H1 (cell line): ENCODE measurements around the gene HSPA1B.
A peak's percentile ranks its signal among the peaks of the same experiment; 100 is the strongest.

ENCODE experiments used
- CTCF ChIP-seq, 3 experiments: IDR thresholded peaks; 1 replicate in 2 of 3; 2 replicates in 1 of 3; pipeline versions ENCODE4 v1.5.1 to v1.6.1; 2011; ENCODE audit warnings: low read length in 3 of 3, mild to moderate bottlenecking in 3 of 3, inconsistent platforms in 2 of 3, low read depth in 1 of 3, moderate library complexity in 1 of 3; ENCODE audit not compliant: insufficient read depth in 1 of 3; ENCODE audit errors: control extremely low read depth in 1 of 3
- EGR1 ChIP-seq: IDR thresholded peaks from 2 replicates; pipeline ENCODE4 v1.6.1; 2011; ENCODE audit warnings: low read depth, low read length, borderline replicate concordance
- EZH2 ChIP-seq: fragments of 200-600 bp; sonication (generic); IDR thresholded peaks from 2 replicates; pipeline ENCODE4 v1.7.1; 2012; ENCODE audit warnings: low read depth, mild to moderate bottlenecking, moderate library complexity, low read length, inconsistent platforms; ENCODE audit not compliant: severe bottlenecking
- HDAC2 ChIP-seq, 2 experiments: fragments of 300-600 bp in 1 of 2; sonication (generic) in 1 of 2; IDR thresholded peaks; 2 replicates each; pipeline ENCODE4 v1.6.1; 2011 to 2012; ENCODE audit warnings: low read depth in 2 of 2, low read length in 2 of 2, mild to moderate bottlenecking in 2 of 2, moderate library complexity in 2 of 2, borderline replicate concordance in 1 of 2, inconsistent platforms in 1 of 2
- KDM1A ChIP-seq: fragments of 200-600, 300-600 bp; sonication (generic); IDR thresholded peaks from 2 replicates; pipeline ENCODE4 v1.7.1; 2016; ENCODE audit warnings: mild to moderate bottlenecking, low read length, borderline replicate concordance
- MAX ChIP-seq: IDR thresholded peaks from 2 replicates; pipeline ENCODE4 v1.6.1; 2012; ENCODE audit warnings: inconsistent platforms
- POLR2A ChIP-seq, 2 experiments: IDR thresholded peaks; 1 replicate in 1 of 2; 2 replicates in 1 of 2; pipeline ENCODE4 v1.6.1; 2011; ENCODE audit warnings: low read depth in 2 of 2, low read length in 2 of 2, mild to moderate bottlenecking in 2 of 2; ENCODE audit errors: control extremely low read depth in 1 of 2

- TF ChIP-seq MAX (no peak), EZH2 (no peak), EGR1 (no peak), CTCF (IDR thresholded peaks at IDR 0.05; ENCODE audit: control extremely low read depth in 1 of 3, insufficient read depth in 1 of 3, low read depth in 1 of 3, low read length in 3 of 3) (peak in 2 of 3 experiments; percentile 52 to 62; a peak in 3 of 4 replicates), POLR2A (IDR thresholded peaks at IDR 0.05; ENCODE audit: control extremely low read depth in 1 of 2, low read depth in 2 of 2, low read length in 2 of 2) (no peak), KDM1A (peak; percentile 64; the same call in 1 of the 2 replicates), HDAC2 (IDR thresholded peaks at IDR 0.05; ENCODE audit: borderline replicate concordance in 1 of 2, low read depth in 2 of 2, low read length in 2 of 2) (0 out of 4 replicates have a peak, but pooled peaks of 1 of the 2 experiments have one; percentile 59)
These were observed 42.9 kb downstream of the HSPA1B start for GRCh38 chr6:31870385-31870921.
